Mesenchymal stem cell (in vitro differentiated cells and primary cell): ENCODE measurements around the gene OR8K3.

Experiments
- DNase-seq: peaks from one replicate; pipeline ENCODE4 v3.0.0-alpha.2; 2013
- H2AFZ ChIP-seq: one replicate; pipeline ENCODE4 v1.6.1; 2013; ENCODE audit warnings: low read depth, mild to moderate bottlenecking, control low read depth, inconsistent platforms, low read length, moderate library complexity
- H2AK5ac ChIP-seq: 2 replicates; pipeline ENCODE4 v1.6.1; 2013; ENCODE audit warnings: low read length, moderate library complexity, mild to moderate bottlenecking, inconsistent platforms; ENCODE audit not compliant: severe bottlenecking
- H2BK120ac ChIP-seq: one replicate; pipeline ENCODE4 v1.6.1; 2013; ENCODE audit warnings: low read depth, mild to moderate bottlenecking, inconsistent platforms, low read length, moderate library complexity
- H2BK12ac ChIP-seq, 2 experiments: one replicate each; pipeline ENCODE4 v1.6.1; 2013; ENCODE audit warnings: inconsistent platforms in 2 of 2, low read length in 2 of 2, mild to moderate bottlenecking in 2 of 2, moderate library complexity in 2 of 2, control low read depth in 1 of 2
- H2BK15ac ChIP-seq: one replicate; pipeline ENCODE4 v1.6.1; 2013; ENCODE audit warnings: mild to moderate bottlenecking, low read depth, inconsistent platforms; ENCODE audit not compliant: poor library complexity, severe bottlenecking
- H2BK5ac ChIP-seq: 2 replicates; pipeline ENCODE4 v1.6.1; 2013; ENCODE audit warnings: low read depth, mild to moderate bottlenecking, low read length, control low read depth, inconsistent platforms; ENCODE audit not compliant: poor library complexity, severe bottlenecking
- H3K14ac ChIP-seq, 2 experiments: one replicate each; pipeline ENCODE4 v1.6.1; 2013; ENCODE audit warnings: inconsistent platforms in 2 of 2, low read length in 2 of 2, control low read depth in 1 of 2, mild to moderate bottlenecking in 1 of 2, moderate library complexity in 1 of 2
- H3K18ac ChIP-seq, 2 experiments: one replicate each; pipeline ENCODE4 v1.6.1; 2013; ENCODE audit warnings: inconsistent platforms in 2 of 2, low read length in 2 of 2, control low read depth in 1 of 2, low read depth in 1 of 2, mild to moderate bottlenecking in 1 of 2
- H3K23ac ChIP-seq, 2 experiments: one replicate each; pipeline ENCODE4 v1.6.1; 2013; ENCODE audit warnings: inconsistent platforms in 2 of 2, low read length in 2 of 2, mild to moderate bottlenecking in 2 of 2, moderate library complexity in 2 of 2, control low read depth in 1 of 2
- H3K27ac ChIP-seq: 2 replicates; pipeline ENCODE4 v1.5.1; 2013; ENCODE audit warnings: mild to moderate bottlenecking, moderate library complexity, low read length, control low read depth, inconsistent platforms; ENCODE audit not compliant: poor library complexity, severe bottlenecking
- H3K27me3 ChIP-seq, 2 experiments: 2 replicates each; pipeline versions ENCODE4 v1.6.1 to v1.7.0; 2013; ENCODE audit warnings: low read length in 2 of 2, mild to moderate bottlenecking in 2 of 2, moderate library complexity in 2 of 2, control low read depth in 1 of 2, inconsistent platforms in 1 of 2; ENCODE audit not compliant: control insufficient read depth in 1 of 2, insufficient read depth in 1 of 2
- H3K36me3 ChIP-seq, 2 experiments: 2 replicates each; pipeline versions ENCODE4 v1.6.1 to v1.7.0; 2013; ENCODE audit warnings: low read length in 2 of 2, control low read depth in 1 of 2, inconsistent platforms in 1 of 2, low read depth in 1 of 2, mild to moderate bottlenecking in 1 of 2; ENCODE audit not compliant: insufficient read depth in 2 of 2, control insufficient read depth in 1 of 2
- H3K4ac ChIP-seq, 2 experiments: one replicate each; pipeline ENCODE4 v1.6.1; 2013; ENCODE audit warnings: inconsistent platforms in 2 of 2, low read length in 2 of 2, mild to moderate bottlenecking in 2 of 2, moderate library complexity in 2 of 2, control low read depth in 1 of 2, low read depth in 1 of 2
- H3K4me1 ChIP-seq: 2 replicates; pipeline ENCODE4 v1.6.1; 2013; ENCODE audit warnings: low read depth, low read length, control low read depth; ENCODE audit not compliant: control insufficient read depth, insufficient read depth
- H3K4me2 ChIP-seq: 2 replicates; pipeline ENCODE4 v1.6.1; 2013; ENCODE audit warnings: low read length, mild to moderate bottlenecking, inconsistent platforms; ENCODE audit not compliant: poor library complexity, severe bottlenecking
- H3K4me3 ChIP-seq, 2 experiments: 2 replicates each; pipeline versions ENCODE4 v1.5.1 to v1.7.0; 2013; ENCODE audit warnings: low read length in 2 of 2, mild to moderate bottlenecking in 2 of 2, control low read depth in 1 of 2, low read depth in 1 of 2; ENCODE audit not compliant: insufficient read depth in 1 of 2
- H3K79me1 ChIP-seq: replicated peaks from 2 replicates; pipeline ENCODE4 v1.6.1; 2013; ENCODE audit warnings: mild to moderate bottlenecking, control low read depth, low read length, inconsistent platforms; ENCODE audit not compliant: poor library complexity, severe bottlenecking
- H3K9ac ChIP-seq: 2 replicates; pipeline ENCODE4 v1.7.0; 2013; ENCODE audit warnings: mild to moderate bottlenecking, low read length, moderate library complexity
- H3K9me3 ChIP-seq: 2 replicates; pipeline ENCODE4 v1.7.0; 2013; ENCODE audit warnings: mild to moderate bottlenecking, low read length; ENCODE audit not compliant: control insufficient read depth
- H4K8ac ChIP-seq: one replicate; pipeline ENCODE4 v1.6.1; 2013; ENCODE audit warnings: inconsistent platforms, mild to moderate bottlenecking, low read length, moderate library complexity
- H4K91ac ChIP-seq: one replicate; pipeline ENCODE4 v1.6.1; 2013; ENCODE audit warnings: mild to moderate bottlenecking, low read length, inconsistent platforms
- WGBS: methylation state at CpG from one replicate; pipeline ENCODE4 v1.1.7; 2013; ENCODE audit warnings: mixed read lengths; 5-methylcytosine and 5-hydroxymethylcytosine counted together

The OR8K3 gene

DNA sequence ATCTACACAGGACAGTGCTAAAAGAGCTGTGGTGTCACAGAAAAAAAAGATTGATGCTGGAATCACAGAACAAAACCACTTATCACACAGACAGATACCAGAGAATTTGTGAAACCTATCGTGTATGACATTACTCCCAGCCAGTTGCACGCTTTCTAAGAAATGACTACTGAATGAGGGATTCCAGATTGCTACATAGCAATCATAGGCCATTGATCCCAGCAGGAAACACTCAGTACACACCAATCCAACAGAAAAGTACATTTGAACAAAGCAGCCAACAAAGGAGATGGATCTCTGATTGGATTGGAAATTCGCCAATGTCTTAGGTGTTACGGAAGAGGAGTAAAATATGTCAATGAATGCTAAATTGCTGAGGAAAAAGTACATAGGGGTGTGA lies 18.0 kb upstream of the OR8K3 start:
- Histone ChIP-seq H3K4me2 (no peak overlapping the region), H3K14ac (no peak overlapping the region), H3K27me3 (no peaks in the 10 kb centered on the region), H3K4me1 (no peaks in the 10 kb centered on the region), H3K9me3 (peaks cover 4% of the 10 kb centered on the region), H3K23ac (no peak overlapping the region), H2BK15ac (no peak overlapping the region), H3K36me3 (no peaks in the 10 kb centered on the region), H2BK12ac (no peak overlapping the region), H3K79me1 (no peaks in the 10 kb centered on the region), H4K8ac (no peak overlapping the region), H3K4me3 (no peak overlapping the region), H4K91ac (no peak overlapping the region), H3K18ac (no peak overlapping the region), H3K9ac (no peak overlapping the region), H2BK5ac (no peak overlapping the region), H2AK5ac (no peak overlapping the region), H2BK120ac (no peak overlapping the region), H3K27ac (no peak overlapping the region), H2AFZ (no peak overlapping the region), H3K4ac (no peak overlapping the region)
- 89% methylated on average over 4 of the region's 4 CpGs for WGBS
- DNase-seq = no peak

DNA sequence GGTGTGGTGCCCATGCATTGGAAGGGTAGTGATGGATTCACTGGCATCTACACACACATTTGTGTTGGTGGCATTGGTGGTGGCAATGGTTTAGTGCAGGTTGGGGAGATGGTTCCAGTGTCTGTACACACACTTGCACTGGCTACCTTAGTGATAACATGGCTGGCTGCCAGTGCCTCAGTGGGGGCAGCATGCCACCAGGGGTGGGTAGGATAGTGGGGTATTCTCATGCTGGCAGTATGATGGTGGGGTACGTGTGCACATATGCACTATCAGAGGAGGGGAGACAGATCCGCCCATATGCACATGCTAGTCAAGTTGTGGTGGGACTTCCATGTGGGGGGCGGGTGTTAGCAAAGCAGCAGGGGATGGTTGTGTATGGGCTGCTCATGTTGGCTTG lies 7.1 kb upstream of the OR8K3 start:
- Histone ChIP-seq H2AFZ (no peak overlapping the region), H2AK5ac (no peak overlapping the region), H3K27me3 (no peaks in the 10 kb centered on the region), H3K4ac (no peak overlapping the region), H3K23ac (no peak overlapping the region), H3K9ac (no peak overlapping the region), H3K9me3 (peaks cover 54% of the 10 kb centered on the region), H3K4me3 (no peak overlapping the region), H3K4me1 (no peaks in the 10 kb centered on the region), H2BK15ac (no peak overlapping the region), H3K4me2 (no peak overlapping the region), H2BK5ac (no peak overlapping the region), H2BK120ac (no peak overlapping the region), H4K8ac (no peak overlapping the region), H2BK12ac (no peak overlapping the region), H4K91ac (no peak overlapping the region), H3K79me1 (no peaks in the 10 kb centered on the region), H3K18ac (no peak overlapping the region), H3K27ac (no peak overlapping the region), H3K36me3 (no peaks in the 10 kb centered on the region), H3K14ac (no peak overlapping the region)
- 71% methylated on average over 3 of the region's 3 CpGs for WGBS
- no peak for DNase-seq

DNA sequence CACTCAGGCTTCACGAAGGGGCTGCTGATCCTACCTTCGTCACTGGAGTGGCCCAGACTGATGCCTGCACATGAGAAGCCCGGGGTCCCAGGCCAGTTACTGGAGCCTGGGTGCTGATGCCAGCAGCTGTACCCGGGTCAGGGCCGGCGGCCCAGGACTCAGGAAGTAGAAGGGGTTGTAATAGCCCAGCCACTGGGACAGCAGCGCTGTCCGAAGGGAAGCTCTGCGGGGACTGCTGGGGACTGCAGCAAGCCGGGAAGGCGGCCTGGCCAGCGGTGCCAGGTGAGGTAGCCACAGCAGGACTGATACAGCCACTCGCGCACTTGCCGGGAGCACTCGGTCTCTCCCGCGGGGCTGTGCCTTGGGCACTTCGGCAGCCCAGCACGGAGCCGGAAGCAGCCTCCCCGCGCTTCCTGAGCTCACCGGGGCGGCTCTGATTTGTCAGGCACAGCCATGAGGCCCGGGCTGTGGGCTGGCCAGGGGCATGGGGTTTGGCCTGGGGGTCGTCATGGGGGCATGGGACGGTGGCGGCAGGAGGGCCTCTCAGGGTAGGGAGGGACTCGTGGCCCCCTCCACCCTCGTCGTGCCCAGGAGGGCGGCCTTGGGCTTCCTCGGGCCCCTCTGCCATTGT lies 17.0 kb downstream of the OR8K3 start:
- no peak overlapping the region for H2BK120ac ChIP-seq
- no peaks in the 10 kb centered on the region for H3K27me3 ChIP-seq
- H3K9ac ChIP-seq = no peak overlapping the region
- no peak overlapping the region for H4K8ac ChIP-seq
- no peak overlapping the region for H2BK12ac ChIP-seq
- no peak overlapping the region for H2BK15ac ChIP-seq
- H3K9me3 ChIP-seq = peaks cover 8% of the 10 kb centered on the region
- H3K27ac ChIP-seq = no peak overlapping the region
- DNase-seq = no peak
- 85% methylated on average over 34 of the region's 34 CpGs for WGBS
- H4K91ac ChIP-seq = no peak overlapping the region
- H3K23ac ChIP-seq = no peak overlapping the region
- H3K14ac ChIP-seq = no peak overlapping the region
- no peak overlapping the region for H3K4ac ChIP-seq
- H2AK5ac ChIP-seq = no peak overlapping the region
- no peak overlapping the region for H2BK5ac ChIP-seq
- no peak overlapping the region for H3K18ac ChIP-seq
- H3K4me3 ChIP-seq = no peak overlapping the region
- no peaks in the 10 kb centered on the region for H3K79me1 ChIP-seq
- no peak overlapping the region for H3K4me2 ChIP-seq
- H3K36me3 ChIP-seq = no peaks in the 10 kb centered on the region
- no peaks in the 10 kb centered on the region for H3K4me1 ChIP-seq
- no peak overlapping the region for H2AFZ ChIP-seq

DNA sequence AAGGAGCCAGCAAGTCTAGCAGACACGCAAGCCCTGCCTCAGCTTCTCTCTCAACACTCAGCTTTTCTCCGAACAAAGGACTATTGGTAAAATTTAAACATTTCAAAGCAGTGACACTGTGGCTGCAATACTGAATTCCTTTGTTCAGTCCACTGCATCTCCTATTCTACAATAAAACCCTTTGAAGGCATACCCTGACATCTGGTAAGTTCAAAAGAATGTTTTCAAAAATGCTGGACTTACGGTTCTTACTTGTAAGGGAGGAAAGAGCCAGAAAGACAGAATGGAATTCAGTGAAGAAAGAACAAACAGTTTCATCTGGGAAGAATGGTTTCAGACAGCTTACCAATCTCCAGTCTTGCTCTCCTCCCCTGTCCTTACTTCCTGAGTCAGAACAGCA lies 18.2 kb downstream of the OR8K3 start:
- no peak overlapping the region for H2BK120ac ChIP-seq
- H3K27ac ChIP-seq = no peak overlapping the region

More for the DNA sequence above, 18.2 kb downstream of the OR8K3 start:
- 77% methylated on average over 3 of the region's 3 CpGs for WGBS
- Histone ChIP-seq H3K23ac (no peak overlapping the region), H3K4me3 (no peak overlapping the region), H2BK5ac (no peak overlapping the region), H3K9me3 (peaks cover 8% of the 10 kb centered on the region), H3K9ac (no peak overlapping the region), H3K36me3 (no peaks in the 10 kb centered on the region), H2AFZ (no peak overlapping the region), H4K91ac (no peak overlapping the region), H2AK5ac (no peak overlapping the region), H3K14ac (no peak overlapping the region), H2BK15ac (no peak overlapping the region), H4K8ac (no peak overlapping the region), H3K4me1 (no peaks in the 10 kb centered on the region), H3K4me2 (no peak overlapping the region), H3K79me1 (no peaks in the 10 kb centered on the region), H3K18ac (no peak overlapping the region), H3K4ac (no peak overlapping the region), H3K27me3 (no peaks in the 10 kb centered on the region), H2BK12ac (no peak overlapping the region)
- DNase-seq = no peak
